ENCODE measurements around the gene ATP8B1. TPM values are rescaled to one million over a fixed set of nuclear protein-coding genes. Genes with fewer than 3 reads are reported as not detected.

ATP8B1 gene
- total RNA-seq, 1 experiment from 2014 or later, result 5.6 TPM

- Mint-ChIP-seq H3K36me3 (0 out of 2 replicates have a peak, but pooled peaks cover 2% of the 10 kb centered on the region), H3K27ac (no peak overlapping the region), H3K4me3 (no peak overlapping the region), H3K9me3 (no peaks in the 10 kb centered on the region), H3K27me3 (ENCODE audit: low read depth) (no peaks in the 10 kb centered on the region), H3K4me1 (no peaks in the 10 kb centered on the region)
- ChIA-PET CTCF (no interaction called here), POLR2A (interaction anchor here (0.6 kb wide), 1 partner anchor 24 kb away, joined by 3 read pairs; no protein-coding TSS in a partner anchor)
- ATAC-seq (no peak), DNase-seq (ENCODE audit: low spot score) (no peak)
- TF ChIP-seq ETV6 (CRISPR knock-in tag; IDR thresholded peaks at IDR 0.05), result no peak
- no peak for TF ChIP-seq ZMAT4 (CRISPR knock-in tag; IDR thresholded peaks at IDR 0.05)
- TF ChIP-seq ZNF121 (CRISPR knock-in tag; IDR thresholded peaks at IDR 0.05), result no peak
- TF ChIP-seq GRHL2 (CRISPR knock-in tag; IDR thresholded peaks at IDR 0.05; ENCODE audit: insufficient replicate concordance, severe bottlenecking), result no peak
- TF ChIP-seq ATF2 (CRISPR knock-in tag; IDR thresholded peaks at IDR 0.05; ENCODE audit: borderline replicate concordance, low read depth), result no peak
- TF ChIP-seq NR3C1 (CRISPR knock-in tag; conservative IDR thresholded peaks at IDR 0.05; ENCODE audit: low read depth), result no peak
- no peak for TF ChIP-seq RORB (CRISPR knock-in tag; IDR thresholded peaks at IDR 0.05)
- TF ChIP-seq, protein P1, sequence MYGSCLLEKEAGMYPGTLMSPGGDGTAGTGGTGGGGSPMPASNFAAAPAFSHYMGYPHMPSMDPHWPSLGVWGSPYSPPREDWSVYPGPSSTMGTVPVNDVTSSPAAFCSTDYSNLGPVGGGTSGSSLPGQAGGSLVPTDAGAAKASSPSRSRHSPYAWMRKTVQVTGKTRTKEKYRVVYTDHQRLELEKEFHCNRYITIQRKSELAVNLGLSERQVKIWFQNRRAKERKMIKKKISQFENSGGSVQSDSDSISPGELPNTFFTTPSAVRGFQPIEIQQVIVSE (CRISPR knock-in tag; IDR thresholded peaks at IDR 0.05; ENCODE audit: borderline replicate concordance), result no peak
- no peak for TF ChIP-seq ZNF396 (CRISPR knock-in tag; IDR thresholded peaks at IDR 0.05; ENCODE audit: borderline replicate concordance)
- TF ChIP-seq MXD4 (CRISPR knock-in tag; IDR thresholded peaks at IDR 0.05; ENCODE audit: borderline replicate concordance), result no peak
- no peak for TF ChIP-seq MLX (CRISPR knock-in tag; IDR thresholded peaks at IDR 0.05)
- TF ChIP-seq ZNF232 (CRISPR knock-in tag; IDR thresholded peaks at IDR 0.05), result no peak
- no peak for TF ChIP-seq FOXP4 (CRISPR knock-in tag; IDR thresholded peaks at IDR 0.05)
- TF ChIP-seq, protein P2, sequence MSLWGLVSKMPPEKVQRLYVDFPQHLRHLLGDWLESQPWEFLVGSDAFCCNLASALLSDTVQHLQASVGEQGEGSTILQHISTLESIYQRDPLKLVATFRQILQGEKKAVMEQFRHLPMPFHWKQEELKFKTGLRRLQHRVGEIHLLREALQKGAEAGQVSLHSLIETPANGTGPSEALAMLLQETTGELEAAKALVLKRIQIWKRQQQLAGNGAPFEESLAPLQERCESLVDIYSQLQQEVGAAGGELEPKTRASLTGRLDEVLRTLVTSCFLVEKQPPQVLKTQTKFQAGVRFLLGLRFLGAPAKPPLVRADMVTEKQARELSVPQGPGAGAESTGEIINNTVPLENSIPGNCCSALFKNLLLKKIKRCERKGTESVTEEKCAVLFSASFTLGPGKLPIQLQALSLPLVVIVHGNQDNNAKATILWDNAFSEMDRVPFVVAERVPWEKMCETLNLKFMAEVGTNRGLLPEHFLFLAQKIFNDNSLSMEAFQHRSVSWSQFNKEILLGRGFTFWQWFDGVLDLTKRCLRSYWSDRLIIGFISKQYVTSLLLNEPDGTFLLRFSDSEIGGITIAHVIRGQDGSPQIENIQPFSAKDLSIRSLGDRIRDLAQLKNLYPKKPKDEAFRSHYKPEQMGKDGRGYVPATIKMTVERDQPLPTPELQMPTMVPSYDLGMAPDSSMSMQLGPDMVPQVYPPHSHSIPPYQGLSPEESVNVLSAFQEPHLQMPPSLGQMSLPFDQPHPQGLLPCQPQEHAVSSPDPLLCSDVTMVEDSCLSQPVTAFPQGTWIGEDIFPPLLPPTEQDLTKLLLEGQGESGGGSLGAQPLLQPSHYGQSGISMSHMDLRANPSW (CRISPR knock-in tag; conservative IDR thresholded peaks at IDR 0.05; ENCODE audit: low read depth), result no peak
These were observed 119.6 kb downstream of the ATP8B1 start for GRCh38 chr18:57683470-57683869.

DNA sequence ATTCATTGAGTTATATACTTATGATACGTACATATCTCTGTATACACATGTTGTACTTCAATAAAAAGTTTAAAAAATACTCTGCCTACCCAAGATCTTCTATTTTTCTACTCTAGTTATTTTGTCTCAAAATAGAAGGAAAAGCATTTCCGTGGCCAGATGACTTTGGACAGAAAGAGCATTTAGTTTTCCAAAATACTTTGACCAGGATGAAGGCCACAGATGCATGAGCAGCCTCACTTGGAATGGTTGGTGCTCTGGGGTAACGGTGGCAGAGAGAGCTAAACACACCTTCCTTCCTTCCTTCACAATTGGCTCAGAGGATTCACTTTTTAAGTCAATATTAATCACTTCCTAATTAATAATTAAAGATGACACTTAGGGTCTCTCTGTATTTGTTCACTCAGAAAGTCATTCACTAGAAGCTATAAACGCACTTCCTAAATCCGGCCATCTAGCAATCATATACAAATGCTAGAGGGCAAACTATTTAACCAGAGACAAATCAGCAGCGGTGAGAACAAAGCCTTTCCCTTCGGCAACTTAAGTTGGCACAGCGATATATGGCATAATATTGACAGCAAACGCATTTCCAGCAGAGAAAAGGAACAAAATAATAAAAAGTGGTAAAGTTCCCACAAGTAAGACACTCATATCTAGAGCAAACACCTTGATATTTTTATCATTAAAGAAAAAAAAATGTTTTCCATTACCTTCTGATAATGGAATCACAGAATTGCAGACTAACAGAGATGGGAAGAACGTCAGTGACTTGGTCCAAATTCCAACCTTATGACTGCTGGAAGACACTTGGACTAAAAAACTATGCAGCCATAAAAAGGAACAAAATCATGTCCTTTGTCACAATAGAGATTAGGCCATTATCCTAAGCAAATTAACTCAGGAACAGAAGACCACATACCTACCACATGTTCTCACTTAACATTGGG is 125.6 kb downstream of the ATP8B1 start:
- no peak overlapping the region for H3K27ac Mint-ChIP-seq
- ChIA-PET POLR2A (interaction anchor here (0.7 kb wide), 1 partner anchor 26 kb away, joined by 4 read pairs; no protein-coding TSS in a partner anchor), CTCF (no interaction called here)
- H3K4me3 Mint-ChIP-seq, result no peak overlapping the region
- H3K4me1 Mint-ChIP-seq, result no peaks in the 10 kb centered on the region
- no peak for ATAC-seq
- H3K27me3 Mint-ChIP-seq (ENCODE audit: low read depth), result no peaks in the 10 kb centered on the region
- H3K36me3 Mint-ChIP-seq, result peaks cover 9% of the 10 kb centered on the region
- no peak for DNase-seq (ENCODE audit: low spot score)
- H3K9me3 Mint-ChIP-seq, result peaks cover 9% of the 10 kb centered on the region
- TF ChIP-seq ZNF317 (CRISPR knock-in tag; IDR thresholded peaks at IDR 0.05; ENCODE audit: borderline replicate concordance, low read depth), result no peak
- no peak for TF ChIP-seq NFE2L1 (CRISPR knock-in tag; IDR thresholded peaks at IDR 0.05)
- TF ChIP-seq GRHL2 (CRISPR knock-in tag; IDR thresholded peaks at IDR 0.05; ENCODE audit: insufficient replicate concordance, severe bottlenecking), result no peak
- TF ChIP-seq PRDM15 (CRISPR knock-in tag; IDR thresholded peaks at IDR 0.05), result no peak
- no peak for TF ChIP-seq CBFB (CRISPR knock-in tag; IDR thresholded peaks at IDR 0.05; ENCODE audit: low read depth)
- TF ChIP-seq ZBTB21 (CRISPR knock-in tag; IDR thresholded peaks at IDR 0.05; ENCODE audit: borderline replicate concordance), result no peak
- TF ChIP-seq ZNF232 (CRISPR knock-in tag; IDR thresholded peaks at IDR 0.05), result no peak
- TF ChIP-seq EMX1 (CRISPR knock-in tag; IDR thresholded peaks at IDR 0.05), result no peak
